ENCODE results near the gene NTNG1. TPM values are rescaled to one million over a fixed set of nuclear protein-coding genes. Genes with fewer than 3 reads are reported as not detected.

The NTNG1 gene
- total RNA-seq, 1 experiment from 2014 or later = 2.3 TPM

- no peaks in the 10 kb centered on the region for H3K27me3 Mint-ChIP-seq (ENCODE audit: low read depth)
- H3K4me1 Mint-ChIP-seq = peaks cover 54% of the 10 kb centered on the region
- ChIA-PET CTCF (no interaction called here), POLR2A (no interaction called here)
- no peak overlapping the region for H3K4me3 Mint-ChIP-seq
- 0 out of 2 replicates have a peak overlapping the region, but pooled peaks have one; percentile 20 for H3K27ac Mint-ChIP-seq
- ATAC-seq (peak; percentile 76), DNase-seq (ENCODE audit: low spot score) (no peak)
- TF ChIP-seq NR1H2 (CRISPR knock-in tag; IDR thresholded peaks at IDR 0.05) (no peak), ZNF396 (CRISPR knock-in tag; IDR thresholded peaks at IDR 0.05; ENCODE audit: borderline replicate concordance) (no peak), ZNF532 (CRISPR knock-in tag; IDR thresholded peaks at IDR 0.05; ENCODE audit: borderline replicate concordance) (no peak), E2F5 (CRISPR knock-in tag; IDR thresholded peaks at IDR 0.05) (no peak), CBFB (CRISPR knock-in tag; IDR thresholded peaks at IDR 0.05; ENCODE audit: low read depth) (no peak), ZNF416 (CRISPR knock-in tag; IDR thresholded peaks at IDR 0.05) (no peak), NFE2L1 (CRISPR knock-in tag; IDR thresholded peaks at IDR 0.05) (no peak)
- TF ChIP-seq, protein P1, sequence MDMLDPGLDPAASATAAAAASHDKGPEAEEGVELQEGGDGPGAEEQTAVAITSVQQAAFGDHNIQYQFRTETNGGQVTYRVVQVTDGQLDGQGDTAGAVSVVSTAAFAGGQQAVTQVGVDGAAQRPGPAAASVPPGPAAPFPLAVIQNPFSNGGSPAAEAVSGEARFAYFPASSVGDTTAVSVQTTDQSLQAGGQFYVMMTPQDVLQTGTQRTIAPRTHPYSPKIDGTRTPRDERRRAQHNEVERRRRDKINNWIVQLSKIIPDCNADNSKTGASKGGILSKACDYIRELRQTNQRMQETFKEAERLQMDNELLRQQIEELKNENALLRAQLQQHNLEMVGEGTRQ (CRISPR knock-in tag; IDR thresholded peaks at IDR 0.05) = no peak
- TF ChIP-seq, protein P2, sequence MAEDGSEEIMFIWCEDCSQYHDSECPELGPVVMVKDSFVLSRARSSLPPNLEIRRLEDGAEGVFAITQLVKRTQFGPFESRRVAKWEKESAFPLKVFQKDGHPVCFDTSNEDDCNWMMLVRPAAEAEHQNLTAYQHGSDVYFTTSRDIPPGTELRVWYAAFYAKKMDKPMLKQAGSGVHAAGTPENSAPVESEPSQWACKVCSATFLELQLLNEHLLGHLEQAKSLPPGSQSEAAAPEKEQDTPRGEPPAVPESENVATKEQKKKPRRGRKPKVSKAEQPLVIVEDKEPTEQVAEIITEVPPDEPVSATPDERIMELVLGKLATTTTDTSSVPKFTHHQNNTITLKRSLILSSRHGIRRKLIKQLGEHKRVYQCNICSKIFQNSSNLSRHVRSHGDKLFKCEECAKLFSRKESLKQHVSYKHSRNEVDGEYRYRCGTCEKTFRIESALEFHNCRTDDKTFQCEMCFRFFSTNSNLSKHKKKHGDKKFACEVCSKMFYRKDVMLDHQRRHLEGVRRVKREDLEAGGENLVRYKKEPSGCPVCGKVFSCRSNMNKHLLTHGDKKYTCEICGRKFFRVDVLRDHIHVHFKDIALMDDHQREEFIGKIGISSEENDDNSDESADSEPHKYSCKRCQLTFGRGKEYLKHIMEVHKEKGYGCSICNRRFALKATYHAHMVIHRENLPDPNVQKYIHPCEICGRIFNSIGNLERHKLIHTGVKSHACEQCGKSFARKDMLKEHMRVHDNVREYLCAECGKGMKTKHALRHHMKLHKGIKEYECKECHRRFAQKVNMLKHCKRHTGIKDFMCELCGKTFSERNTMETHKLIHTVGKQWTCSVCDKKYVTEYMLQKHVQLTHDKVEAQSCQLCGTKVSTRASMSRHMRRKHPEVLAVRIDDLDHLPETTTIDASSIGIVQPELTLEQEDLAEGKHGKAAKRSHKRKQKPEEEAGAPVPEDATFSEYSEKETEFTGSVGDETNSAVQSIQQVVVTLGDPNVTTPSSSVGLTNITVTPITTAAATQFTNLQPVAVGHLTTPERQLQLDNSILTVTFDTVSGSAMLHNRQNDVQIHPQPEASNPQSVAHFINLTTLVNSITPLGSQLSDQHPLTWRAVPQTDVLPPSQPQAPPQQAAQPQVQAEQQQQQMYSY (CRISPR knock-in tag; IDR thresholded peaks at IDR 0.05) = no peak
- no peaks in the 10 kb centered on the region for H3K36me3 Mint-ChIP-seq
- no peaks in the 10 kb centered on the region; the same call in 1 of the 2 replicates for H3K9me3 Mint-ChIP-seq
Observed at GRCh38 chr1:107175102-107175909, 34.5 kb downstream of the NTNG1 start.

DNA sequence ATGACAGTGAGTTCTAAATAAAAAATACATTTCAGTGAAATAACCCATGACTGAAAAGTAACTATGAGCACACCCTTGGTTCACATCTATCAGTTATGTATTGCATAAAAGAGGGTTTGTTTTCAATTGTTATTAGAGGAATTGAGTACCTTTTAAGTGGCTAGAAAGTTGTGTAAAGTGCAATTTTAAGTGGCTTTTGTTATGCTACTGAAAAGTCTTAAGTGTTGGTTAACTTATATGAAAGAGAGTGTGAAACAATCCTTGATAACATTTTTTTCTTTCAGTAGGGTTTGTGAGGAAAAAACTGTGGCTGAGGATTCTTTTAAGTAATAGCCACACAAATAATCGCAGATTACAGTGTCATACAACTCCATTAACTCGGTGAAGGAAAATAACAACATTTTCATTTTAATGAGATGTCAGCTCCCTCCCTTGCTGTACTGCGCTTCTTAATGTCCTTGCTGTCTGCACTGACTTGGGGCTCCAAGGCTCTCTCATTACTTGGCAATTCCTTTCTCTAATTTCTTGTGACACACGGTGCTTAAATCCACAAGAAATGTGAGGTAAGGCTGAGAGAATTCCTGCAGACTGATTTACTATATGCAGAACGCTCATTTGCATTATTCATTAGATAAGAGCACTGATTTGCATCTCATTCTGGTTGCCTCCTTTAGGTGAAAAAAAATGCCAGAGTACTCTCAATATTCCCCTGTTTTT, 40.6 kb downstream of the NTNG1 start:
- ATAC-seq = peak; percentile 67
- Mint-ChIP-seq H3K9me3 (no peaks in the 10 kb centered on the region), H3K27ac (peak overlapping the region; percentile 91), H3K27me3 (ENCODE audit: low read depth) (no peaks in the 10 kb centered on the region), H3K4me3 (peak overlapping the region; percentile 53), H3K36me3 (peaks cover 4% of the 10 kb centered on the region; the same call in 1 of the 2 replicates), H3K4me1 (peaks cover 73% of the 10 kb centered on the region)
- TF ChIP-seq ATF6 (CRISPR knock-in tag; IDR thresholded peaks at IDR 0.05) = no peak
- TF ChIP-seq STAT6 (CRISPR knock-in tag; conservative IDR thresholded peaks at IDR 0.05; ENCODE audit: low read depth) = no peak
- TF ChIP-seq PRRX2 (CRISPR knock-in tag; IDR thresholded peaks at IDR 0.05) = no peak
- TF ChIP-seq CREM (CRISPR knock-in tag; IDR thresholded peaks at IDR 0.05) = no peak
- TF ChIP-seq GTF2I (CRISPR knock-in tag; conservative IDR thresholded peaks at IDR 0.05) = no peak
- TF ChIP-seq TEAD1 (CRISPR knock-in tag; IDR thresholded peaks at IDR 0.05) = no peak
- no peak for TF ChIP-seq JUN (CRISPR knock-in tag; IDR thresholded peaks at IDR 0.05)
- no peak for DNase-seq (ENCODE audit: low spot score)
- CTCF ChIA-PET = interaction anchor here (5.0 kb wide), 1 partner anchor 16 kb away, joined by 20 read pairs; no protein-coding TSS in a partner anchor
- POLR2A ChIA-PET = no interaction called here

Data from WTC11 (cell line).